Smooth muscle cell of the brain vasculature (primary cell): ENCODE measurements around the gene OR5AR1.
"Not testable (repeated sequence)": the region's sequence is repeated elsewhere in the genome, so short reads cannot be mapped to it uniquely, and the experiment has no call there.

Experiments used
- DNase-seq: peaks from one replicate; pipeline ENCODE4 v3.0.0-alpha.2; 2012; ENCODE audit warnings: low read depth, low spot score

OR5AR1 gene

DNA sequence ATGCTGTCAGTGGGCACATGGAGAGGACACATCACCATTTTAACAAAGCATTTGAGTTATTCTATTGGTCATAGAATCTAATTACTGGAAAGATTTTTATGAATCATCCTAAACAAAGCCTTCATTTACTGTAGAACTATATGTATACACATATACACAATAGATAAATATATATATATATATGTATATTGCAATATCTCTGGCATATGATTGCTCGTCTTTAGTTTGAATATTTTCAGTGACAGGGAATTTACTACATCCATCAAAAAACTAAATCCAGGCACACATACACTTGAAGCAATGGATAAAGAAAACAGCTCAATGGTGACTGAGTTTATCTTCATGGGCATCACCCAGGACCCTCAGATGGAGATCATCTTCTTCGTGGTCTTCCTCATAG, at the start of gene OR5AR1:
TSS of gene OR5AR1 (plus strand) at position 301 of the 400 bp plus-strand sequence. CDS start at position 301, 0 bp downstream.
- DNase-seq = no peak

DNA sequence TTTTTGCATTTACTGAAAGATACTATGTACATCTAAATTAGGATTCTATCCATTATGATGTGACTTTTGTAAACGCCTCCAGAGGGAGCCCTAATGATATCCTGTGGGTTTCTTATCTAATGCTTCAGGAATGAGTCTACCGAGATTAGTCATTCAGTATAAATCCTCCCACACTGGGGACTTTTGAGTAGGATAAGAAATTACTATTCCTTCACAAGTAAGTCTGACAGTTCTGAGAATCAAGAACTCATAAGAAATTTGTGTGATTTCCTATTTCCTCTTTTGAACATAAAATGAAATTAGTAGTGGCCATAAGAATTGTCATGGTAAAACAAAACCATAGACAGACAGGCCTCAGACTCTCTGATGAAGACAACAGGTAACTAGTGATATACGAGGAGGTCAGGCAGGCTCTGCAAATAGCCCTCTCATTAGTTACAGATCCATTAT, 38.8 kb upstream of the OR5AR1 start:
- no peak for DNase-seq

DNA sequence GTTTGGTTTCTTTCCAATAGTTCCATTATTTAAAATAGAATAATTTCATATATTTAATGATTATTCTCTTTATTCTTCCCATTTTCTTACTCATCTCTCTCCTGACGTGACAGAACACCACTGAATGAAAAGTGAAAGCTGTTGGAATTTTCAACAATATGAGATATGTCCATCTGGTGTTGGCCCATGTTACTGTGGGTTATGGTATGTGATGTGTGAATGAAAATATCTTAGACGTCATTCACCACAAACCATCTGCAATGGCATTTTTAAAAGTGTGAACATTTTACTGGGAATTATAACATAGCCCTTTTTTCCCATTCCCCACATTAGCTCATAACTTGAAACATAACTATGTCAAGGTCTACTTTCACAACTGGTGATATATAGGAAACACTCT, 37.5 kb upstream of the OR5AR1 start:
- no peak for DNase-seq

DNA sequence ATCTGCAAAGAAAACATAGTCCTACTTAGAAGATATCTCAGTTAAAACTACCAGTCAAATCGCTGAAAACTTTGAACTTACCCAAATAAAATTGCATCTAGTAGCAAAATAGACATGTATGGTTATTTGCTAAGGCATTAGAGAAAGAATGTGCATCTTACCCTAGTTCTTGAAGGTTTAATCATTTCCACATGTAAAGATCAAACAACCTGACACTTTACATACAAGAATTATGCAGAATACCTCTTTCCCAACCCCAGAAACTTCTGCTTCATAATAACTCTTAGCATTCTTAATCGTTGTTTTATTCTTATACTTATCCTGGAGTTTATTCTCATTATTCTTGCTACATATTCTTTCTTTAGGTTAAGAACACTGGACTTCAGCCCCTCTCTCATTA, 31.2 kb upstream of the OR5AR1 start:
- no peak for DNase-seq

DNA sequence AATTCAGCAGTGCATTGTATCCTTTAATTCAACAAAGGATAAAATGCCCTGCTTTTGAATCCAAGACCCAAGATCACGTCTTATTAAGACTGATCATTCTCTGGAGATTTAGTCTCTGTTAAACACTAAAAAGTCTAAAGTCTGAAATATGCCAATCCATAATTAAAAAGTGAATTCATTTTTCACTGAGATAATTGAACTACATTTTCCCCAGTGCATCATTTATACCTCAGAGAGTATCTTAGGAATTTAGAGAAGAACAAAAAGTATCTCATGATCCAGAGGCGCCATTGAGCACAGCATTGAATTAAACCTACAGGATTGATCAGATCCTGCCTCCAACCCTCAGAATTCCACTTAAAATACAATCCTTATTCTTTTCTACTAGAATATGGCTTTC, 26.6 kb upstream of the OR5AR1 start:
- DNase-seq = no peak

DNA sequence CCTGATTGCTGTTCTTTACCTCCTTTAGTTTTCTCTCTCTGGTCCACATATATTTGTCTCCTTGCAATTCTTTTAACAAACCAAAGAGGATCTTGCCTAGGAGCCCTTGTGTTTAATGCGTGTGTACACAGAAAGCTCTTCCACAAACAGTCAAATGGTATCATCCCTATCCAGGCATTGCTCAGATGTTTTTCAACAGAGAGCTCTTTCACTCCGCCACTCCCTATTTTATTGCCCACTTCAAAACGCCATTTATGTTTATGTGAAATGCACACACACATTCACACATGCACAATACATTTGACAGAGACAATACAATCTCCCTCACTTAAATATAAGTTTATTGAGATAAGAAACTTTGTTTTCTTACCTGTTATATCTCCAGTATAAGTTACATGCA, 26.0 kb upstream of the OR5AR1 start:
- no peak for DNase-seq

DNA sequence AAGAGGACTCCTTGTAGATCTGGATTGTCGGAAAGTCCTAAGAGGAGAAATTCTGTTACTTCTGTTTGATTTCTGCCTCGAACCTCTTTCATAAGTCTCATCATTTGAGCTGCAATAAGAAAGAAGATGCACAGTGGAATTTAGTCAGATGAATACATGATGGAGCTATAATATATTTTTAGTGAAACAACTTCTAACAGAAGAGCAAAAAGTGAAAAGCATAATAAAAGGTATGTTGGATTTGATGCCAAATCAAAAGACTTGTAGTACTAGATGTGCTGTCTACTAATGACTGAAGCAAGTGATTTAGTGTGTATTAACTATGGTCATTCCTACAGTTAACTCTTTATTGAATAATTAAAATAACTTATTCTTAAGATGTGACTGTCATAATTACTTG, 21.1 kb upstream of the OR5AR1 start, which contains the start of gene OR5AP2:
TSS of gene OR5AP2 (minus strand) at position 101 of the 400 bp plus-strand sequence. CDS start at position 101, 0 bp downstream.
- no peak for DNase-seq

DNA sequence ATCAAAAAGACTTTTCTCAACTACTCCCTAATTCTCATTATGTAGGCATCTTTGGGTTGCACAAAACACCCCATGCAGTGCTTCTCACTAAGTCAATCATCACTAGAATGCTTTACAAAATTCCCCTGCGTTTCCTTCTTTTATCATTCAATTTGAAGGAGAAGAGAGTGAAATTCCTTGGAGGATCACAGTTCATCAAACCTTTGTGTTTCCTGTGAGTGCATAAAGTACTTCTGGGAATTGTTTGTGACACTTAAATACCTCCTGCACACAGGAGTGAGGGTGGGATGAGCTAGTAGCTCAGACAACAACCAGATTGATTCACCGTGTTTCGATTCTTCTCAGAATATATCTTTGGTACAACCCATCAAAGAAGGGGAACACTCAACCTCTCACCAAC, 3.7 kb upstream of the OR5AR1 start:
- DNase-seq = no peak

DNA sequence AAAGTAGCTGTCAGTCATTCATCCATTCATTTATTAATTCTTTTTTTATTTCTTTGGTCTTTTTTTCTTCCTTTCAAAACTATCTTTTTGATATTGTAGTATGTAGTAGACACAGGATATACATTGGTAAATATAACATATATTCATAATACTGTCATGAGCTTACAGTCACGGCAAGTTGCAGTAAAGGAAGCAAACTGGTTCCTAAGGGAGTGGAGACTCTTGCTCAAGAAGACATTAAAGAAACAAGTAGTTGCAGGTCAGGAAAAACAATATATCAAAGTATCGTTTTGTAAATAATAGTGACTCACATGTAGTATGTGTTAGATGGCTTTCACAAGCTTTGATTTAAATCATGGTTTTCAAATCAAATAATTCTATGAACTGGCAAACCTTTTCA, 7.5 kb downstream of the OR5AR1 start:
- DNase-seq = no peak

DNA sequence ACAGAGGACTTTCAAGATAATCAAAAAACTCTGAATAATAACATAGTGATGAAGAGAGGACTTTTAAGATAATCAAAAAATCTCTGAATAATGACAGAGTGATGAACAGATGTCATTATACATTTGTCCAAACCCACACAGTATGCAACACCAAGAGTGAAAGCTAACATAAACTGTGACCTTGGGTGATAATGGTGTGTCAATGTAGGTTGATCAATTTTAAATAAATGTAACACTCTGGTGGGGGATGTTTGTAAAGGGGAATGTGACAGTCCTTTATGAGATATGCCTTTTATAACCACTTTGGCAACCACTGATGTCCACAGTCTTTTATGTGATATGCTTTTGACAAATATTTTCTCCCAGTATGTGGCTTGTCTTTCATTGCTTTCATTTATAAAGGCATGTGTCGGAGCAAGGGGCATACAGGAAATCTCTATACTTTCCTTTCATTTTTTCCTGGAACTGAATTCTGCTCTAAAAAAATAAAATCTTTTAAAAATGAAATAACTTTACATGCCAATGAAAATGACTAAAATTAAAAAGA, 25.1 kb downstream of the OR5AR1 start:
- DNase-seq = no peak

DNA sequence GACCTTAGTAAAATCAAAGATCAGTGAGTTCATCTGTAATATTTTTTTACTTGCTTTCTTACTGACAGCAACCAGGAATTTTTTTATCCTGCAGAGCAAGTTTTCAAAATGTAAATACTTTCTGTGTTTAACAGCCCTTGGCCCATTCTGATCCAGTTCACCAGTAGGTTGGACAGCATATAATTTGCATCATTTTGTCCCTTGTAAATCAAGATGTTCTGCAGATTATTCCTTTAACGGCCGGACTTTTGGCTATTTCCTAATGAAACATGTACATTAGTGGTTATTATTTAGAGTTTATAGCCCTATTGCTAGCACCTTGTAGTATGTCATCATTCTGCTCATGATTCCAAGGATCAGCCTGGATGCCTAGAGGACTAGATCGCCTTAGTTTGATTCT, 27.7 kb downstream of the OR5AR1 start:
- not testable (repeated sequence) for DNase-seq

DNA sequence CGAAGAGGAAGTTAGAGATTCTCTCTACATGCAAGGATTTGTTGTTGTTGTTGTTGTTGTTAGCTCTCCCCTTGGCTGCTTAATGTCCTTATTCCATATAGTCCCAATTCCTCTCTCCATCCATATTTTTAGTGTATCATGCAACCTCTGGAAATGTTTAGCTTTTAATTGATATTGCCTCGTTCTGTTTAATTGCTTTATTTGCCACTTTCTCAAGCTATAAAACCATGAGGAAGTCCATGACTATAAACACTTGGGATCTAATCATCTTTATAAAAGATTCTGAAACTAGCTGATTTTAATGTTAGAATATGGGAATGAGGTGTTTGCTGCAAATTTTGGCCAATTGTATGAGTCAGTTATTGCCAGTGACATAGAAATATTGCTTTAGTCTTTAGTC, 29.9 kb downstream of the OR5AR1 start:
- no peak for DNase-seq

DNA sequence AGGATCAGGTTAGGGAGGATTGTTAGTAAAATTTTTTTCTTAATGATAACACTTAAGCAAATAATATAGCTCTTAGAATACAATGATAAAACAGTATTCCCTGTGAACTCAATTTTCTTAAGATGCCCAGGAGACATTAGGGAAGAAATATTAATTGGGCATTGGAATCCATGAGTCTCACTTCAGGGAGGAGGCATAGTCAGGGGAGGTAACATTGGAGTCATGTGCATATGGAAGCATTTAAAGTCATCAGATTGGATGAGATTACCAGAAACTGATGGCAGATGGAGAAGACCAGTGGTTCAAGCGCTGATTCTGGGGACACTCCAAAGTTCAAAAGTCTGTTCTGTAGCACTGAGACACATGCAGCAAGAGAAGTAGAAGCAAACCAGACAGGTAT, 35.3 kb downstream of the OR5AR1 start, which contains the start of gene OR9G1:
TSS of gene OR9G1 (plus strand) at position 301 of the 400 bp plus-strand sequence. CDS start 1,293 bp downstream, outside the sequence.
- no peak for DNase-seq

DNA sequence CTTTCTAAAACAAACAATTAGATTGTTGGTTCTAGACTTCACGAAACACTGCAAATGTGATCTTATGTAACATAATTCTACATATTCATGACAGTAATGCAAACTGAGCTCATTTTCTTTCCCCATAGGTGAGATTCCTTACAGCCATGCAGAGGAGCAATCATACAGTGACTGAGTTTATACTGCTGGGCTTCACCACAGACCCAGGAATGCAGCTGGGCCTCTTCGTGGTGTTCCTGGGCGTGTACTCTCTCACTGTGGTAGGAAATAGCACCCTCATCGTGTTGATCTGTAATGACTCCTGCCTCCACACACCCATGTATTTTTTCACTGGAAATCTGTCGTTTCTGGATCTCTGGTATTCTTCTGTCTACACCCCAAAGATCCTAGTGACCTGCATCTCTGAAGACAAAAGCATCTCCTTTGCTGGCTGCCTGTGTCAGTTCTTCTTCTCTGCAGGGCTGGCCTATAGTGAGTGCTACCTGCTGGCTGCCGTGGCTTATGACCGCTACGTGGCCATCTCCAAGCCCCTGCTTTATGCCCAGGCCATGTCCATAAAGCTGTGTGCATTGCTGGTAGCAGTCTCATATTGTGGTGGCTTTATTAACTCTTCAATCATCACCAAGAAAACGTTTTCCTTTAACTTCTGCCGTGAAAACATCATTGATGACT, 36.9 kb downstream of the OR5AR1 start:
- DNase-seq = no peak

DNA sequence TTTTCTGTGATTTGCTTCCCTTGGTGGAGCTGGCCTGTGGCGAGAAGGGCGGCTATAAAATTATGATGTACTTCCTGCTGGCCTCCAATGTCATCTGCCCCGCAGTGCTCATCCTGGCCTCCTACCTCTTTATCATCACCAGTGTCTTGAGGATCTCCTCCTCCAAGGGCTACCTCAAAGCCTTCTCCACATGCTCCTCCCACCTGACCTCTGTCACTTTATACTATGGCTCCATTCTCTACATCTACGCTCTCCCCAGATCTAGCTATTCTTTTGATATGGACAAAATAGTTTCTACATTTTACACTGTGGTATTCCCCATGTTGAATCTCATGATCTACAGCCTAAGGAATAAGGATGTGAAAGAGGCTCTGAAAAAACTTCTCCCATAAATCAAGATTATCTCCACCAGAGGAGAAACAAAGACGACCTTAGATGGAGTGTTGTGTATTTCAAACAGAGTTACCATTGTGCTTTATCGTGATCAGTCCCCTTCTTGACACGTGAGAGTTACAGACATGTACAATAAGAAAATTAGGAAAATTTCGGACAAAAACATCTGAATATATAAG, 37.5 kb downstream of the OR5AR1 start:
- DNase-seq = no peak

DNA sequence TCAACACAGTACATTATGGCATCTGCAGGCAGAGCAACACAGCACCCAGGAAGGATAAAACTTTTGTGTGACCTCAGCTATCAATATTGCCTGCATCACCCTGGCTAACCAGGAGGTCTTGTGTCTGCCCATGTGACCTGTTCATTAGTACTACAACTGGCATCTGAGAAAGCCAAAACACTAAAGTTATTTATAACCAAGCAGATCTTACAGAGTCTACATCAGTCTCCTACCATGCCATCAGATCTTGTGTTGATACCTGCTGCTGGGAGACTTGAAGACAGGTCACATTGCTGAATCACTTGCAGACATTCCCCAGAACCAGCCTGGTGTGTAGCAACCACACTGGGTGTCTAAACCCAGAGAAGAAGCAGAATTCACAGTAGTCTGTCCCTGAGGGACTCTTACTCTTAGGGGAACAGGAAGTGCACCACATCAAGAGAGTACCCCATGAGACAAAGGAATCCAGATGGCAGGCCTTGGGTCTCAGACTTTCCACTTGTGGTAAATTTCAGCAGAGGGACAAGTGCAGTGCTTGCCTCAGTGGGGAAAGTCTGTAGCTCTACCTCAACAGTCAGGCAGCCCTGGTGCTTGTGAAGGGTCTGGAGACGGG, 42.4 kb downstream of the OR5AR1 start:
- DNase-seq = no peak

DNA sequence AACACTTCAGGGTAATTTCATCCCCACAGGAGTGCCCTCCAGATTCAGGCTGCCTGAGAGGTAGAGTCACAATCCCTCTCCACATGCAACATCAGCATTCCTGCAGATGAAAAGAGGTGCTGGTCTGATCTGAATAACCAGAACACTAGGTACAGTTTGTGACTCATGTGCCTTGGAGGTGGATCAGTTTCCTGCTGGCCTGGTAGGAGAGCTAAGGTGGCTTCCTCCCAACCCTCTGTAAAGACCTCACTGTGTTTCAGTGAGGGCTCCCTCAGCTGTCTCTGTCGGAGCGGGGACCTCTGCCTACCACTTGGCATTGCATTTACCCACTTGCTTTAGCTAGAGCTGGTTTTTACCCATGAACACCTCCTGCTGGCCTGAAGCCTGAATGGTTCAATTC, 43.0 kb downstream of the OR5AR1 start:
- DNase-seq = no peak

DNA sequence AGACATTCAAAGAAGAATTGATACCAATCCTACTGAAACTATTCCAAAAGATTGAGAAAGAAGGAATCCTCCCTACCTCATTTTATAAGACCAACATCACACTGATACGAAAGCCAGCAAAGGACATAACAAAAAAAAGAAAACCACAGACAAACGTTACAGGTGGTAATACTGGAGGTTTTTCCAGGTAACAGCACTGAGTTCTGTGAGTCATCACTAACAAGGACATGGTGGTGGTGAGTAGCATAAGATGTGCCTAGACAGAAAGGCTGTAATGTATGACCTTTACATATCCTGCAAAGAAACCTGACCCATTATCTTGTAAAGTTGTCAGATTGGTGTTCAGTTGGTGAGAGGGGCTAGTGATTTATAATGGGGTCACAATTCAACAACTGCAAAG, 50.7 kb downstream of the OR5AR1 start:
- no peak for DNase-seq
